GM21423 (cell line): ENCODE data around the gene ZRANB3.

ENCODE experiments used
- ATAC-seq: cut with Tn5 transposase; IDR thresholded peaks from one replicate; pipeline ENCODE4 v1.9.1; 2021; ENCODE audit warnings: mild to moderate bottlenecking, moderate library complexity; ENCODE audit not compliant: unreplicated experiment

The ZRANB3 gene

DNA sequence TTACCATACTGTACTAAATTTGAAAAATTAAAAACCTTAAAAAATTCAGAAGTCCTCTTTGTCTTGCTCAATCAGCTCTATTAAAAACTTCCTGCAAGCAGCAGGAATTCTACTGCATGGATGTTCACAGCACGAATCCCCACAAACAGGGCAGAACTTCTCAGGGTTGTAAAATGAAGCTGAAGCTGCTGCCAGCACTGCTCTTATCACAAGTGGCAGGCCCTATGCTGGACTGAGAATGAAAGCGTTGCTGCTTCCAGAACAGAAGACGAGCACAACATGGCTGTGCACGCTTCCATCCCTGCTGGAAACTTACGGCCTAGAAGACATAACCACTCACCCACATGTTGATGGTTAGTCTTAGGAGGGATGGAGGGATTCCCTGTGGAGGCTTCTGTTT is 345.0 kb downstream of the ZRANB3 start:
- no peak for ATAC-seq

DNA sequence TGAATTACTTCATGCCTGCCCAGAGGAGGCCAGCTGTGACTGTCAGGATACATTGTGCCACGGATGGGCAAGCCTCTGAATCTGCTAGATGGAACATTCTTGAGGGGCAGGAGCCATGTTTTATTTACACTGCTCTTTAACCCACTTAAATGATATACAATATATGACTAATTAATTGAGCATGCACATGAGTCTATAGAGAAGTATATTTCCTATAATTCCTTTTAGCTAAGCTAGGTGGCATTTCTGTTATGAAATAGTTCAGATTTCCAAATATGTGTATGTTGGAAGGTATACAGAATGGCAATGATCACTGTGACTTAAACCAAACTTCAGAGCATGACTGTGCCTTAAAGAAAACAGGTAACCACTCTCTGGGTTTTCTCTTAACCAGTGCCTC is 347.2 kb downstream of the ZRANB3 start:
- no peak for ATAC-seq

GRCh38 chr2:135182601-135183000 is 348.4 kb downstream of the ZRANB3 start:
- no peak for ATAC-seq

- no peak for ATAC-seq
These were observed 348.8 kb downstream of the ZRANB3 start for GRCh38 chr2:135182190-135182589.

DNA sequence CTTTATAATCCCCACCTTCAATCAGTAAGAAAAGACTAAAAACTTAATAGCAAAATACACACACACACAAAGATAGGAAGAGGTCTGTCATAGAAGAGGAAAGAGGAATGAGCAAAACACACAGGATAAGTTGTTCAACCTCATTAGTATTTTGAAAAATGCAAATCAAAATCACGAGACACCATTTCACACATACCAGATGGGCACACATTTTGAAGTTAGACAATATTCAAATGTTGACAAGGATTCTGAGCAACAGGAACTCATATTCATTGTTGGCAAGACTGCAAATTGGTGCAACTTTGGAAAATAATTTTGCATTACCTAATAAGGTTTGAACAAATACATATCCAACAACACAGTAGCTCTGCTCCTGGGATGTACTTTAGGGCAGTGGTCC is 351.3 kb downstream of the ZRANB3 start:
- no peak for ATAC-seq

GRCh38 chr2:135175177-135175576 is 355.8 kb downstream of the ZRANB3 start:
- ATAC-seq, result no peak

DNA sequence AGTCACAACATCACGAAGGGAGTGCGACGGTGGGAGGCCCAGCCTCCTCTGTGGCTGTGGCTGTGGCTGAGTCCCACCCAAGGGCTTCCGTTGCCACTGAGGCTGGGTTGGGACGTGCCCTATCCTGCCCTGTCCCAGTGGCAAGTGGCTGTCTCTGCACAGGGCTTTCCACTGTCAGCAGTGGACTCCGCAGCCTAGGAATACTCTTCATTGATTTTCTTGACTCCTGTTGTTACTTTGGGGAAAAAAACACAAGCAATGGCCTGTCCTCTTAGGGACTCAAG is 356.3 kb downstream of the ZRANB3 start:
- no peak for ATAC-seq

DNA sequence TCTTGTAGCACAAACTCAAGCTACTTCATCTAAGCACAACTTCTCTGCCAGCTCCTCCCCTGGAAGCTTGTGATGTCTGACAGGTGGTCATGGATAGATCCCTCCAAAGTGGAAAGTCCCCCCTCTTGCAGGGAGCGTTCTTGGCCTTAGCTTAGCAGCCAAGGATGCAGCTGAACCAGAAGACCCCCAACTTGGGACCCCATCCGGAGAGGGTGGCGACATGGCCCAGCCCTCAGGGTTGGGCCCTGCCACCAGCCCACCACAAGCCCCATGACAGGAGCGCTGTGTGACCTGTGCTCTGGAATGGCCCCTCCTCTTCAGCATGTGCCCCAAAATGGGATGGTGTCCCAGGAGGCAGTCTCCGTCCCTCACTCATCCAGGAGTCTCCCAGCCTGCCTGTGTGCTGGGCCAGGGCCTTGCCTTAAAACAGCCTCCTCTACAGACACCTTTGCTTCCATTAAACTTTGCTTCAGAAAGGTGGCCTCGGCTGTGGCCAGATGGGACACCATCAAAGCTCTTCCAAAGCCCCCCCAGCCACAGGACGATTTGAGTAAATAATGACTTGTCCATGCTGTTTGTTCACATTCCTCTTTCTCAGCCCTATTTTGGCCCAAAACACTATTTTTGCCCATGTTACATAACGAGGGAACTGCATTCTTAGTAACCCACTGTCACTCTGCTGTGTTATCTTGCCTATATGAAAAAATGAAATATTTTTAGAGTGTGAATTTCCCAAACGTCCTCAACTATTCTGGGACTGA is 356.8 kb downstream of the ZRANB3 start:
- no peak for ATAC-seq

DNA sequence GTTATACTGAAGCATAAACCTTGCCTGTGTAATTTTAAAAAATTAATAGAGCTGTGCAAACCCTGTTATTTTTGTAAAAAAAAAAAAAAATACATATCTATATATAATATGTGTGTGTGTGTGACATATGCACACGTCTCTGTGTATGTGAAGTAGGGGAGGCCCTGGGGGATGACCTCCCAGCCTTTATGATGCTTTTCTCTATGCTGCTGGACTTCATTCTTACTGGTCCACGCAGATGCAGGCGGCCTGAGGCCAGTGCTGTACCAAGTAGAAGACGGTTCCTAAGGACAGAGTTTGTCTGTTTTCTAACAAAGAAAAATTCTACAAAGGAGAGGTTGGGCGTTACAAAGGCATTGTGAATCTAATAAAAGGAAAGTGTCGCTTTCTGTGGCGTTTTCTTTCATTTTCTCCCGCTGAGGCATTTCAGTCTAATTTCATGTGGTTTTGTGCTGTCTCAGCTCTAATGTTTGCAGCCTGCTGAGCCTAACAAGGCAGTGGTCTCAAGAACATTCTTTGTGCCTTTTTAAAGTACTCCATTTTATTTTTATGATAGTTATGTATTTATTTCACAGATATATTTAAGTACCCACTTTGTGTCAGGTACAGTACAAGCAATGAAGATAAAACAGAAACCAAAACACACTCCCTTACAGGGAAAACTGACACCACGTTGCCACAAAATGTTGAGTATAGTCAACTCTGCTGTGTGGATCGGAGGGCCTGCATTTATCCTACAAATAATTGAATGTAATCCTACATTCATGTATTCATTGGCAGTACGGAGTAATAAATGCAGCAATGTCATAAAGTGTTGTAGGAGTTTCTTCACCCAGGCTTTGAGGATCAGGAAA is 360.9 kb downstream of the ZRANB3 start:
- no peak for ATAC-seq

- ATAC-seq, result no peak
These were observed 362.7 kb downstream of the ZRANB3 start for GRCh38 chr2:135168204-135168856.

DNA sequence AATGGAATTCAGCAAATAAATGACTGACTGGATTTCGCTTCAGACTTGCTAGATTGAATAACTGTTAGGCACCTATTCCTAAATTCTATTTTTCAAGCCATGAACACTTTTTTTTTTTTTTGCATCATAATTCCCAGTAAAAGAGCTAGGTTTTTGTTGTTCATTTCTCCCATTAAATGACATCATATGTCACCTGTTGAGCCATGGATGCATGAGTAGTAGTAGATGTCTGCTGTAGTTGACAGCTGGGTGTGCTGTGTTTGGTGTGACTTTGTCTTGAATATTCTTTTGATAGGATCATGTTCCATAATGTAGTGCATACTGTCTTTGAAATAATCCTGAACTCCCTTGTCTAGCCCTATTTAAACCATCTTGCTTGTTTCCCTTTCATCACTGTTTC is 363.7 kb downstream of the ZRANB3 start:
- ATAC-seq, result no peak

DNA sequence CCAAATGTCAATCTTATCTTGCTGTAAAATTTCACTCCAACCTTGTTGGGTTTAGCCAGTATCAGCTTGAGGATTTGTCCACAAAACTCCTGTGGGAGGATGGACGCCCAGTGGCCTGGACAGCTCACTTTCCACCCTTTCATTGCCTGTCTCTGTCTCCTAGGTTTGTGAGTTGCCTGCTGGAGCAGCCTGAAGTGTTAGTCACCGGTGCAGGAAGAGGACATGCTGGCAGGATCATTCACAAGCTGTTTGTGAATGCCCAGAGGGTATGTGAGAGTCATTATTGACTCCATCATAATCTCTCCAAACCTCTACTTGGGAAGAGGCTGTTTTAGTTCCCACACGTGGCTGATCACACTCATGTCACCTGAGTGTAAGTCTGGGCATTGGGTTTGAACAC is 366.6 kb downstream of the ZRANB3 start:
- ATAC-seq, result no peak

- no peak for ATAC-seq
These were observed 367.1 kb downstream of the ZRANB3 start for GRCh38 chr2:135163901-135164300.

DNA sequence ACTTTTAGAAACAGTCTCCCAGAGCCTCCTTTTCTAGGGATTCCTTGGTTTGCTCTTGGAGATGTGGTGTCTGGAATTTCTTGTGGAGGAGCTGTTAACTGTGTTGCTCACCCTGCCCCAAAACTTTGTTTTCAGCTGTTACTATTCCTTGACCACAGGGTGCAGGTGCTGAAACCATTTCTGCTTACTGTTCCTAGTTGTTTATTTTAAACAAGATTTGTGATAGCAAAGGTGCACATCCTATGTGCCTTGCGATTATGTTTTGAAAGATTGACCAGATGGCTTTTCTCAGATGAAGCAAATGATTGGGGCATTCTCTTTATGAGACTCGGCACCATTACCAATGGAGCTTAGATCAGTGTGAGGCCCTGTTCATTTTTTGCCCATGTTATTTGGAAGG is 367.7 kb downstream of the ZRANB3 start:
- no peak for ATAC-seq

GRCh38 chr2:135162786-135163185 is 368.2 kb downstream of the ZRANB3 start:
- ATAC-seq, result no peak

- no peak for ATAC-seq
These were observed 368.6 kb downstream of the ZRANB3 start for GRCh38 chr2:135162377-135162776.

GRCh38 chr2:135159191-135159590 is 371.8 kb downstream of the ZRANB3 start:
- ATAC-seq, result no peak

- no peak for ATAC-seq
These were observed 373.2 kb downstream of the ZRANB3 start for GRCh38 chr2:135157856-135158255.

DNA sequence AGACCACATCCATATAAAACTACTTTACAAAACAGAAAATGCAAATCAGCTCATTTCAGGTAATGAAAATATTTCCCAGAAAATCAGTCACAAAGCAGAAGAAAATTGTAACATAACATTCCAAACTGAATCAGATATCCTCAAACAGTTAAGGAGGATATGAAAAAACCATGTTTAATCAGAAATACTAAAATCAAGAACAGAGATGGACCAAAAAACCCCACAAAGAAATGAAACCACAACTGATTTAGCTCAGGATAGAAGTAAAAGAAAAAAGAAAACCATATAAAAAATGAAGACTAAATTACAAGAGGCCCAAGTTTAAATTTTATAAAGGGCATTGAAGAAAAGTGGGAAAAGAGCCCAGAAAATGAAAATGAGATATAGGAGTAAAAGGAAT is 376.1 kb downstream of the ZRANB3 start:
- no peak for ATAC-seq

DNA sequence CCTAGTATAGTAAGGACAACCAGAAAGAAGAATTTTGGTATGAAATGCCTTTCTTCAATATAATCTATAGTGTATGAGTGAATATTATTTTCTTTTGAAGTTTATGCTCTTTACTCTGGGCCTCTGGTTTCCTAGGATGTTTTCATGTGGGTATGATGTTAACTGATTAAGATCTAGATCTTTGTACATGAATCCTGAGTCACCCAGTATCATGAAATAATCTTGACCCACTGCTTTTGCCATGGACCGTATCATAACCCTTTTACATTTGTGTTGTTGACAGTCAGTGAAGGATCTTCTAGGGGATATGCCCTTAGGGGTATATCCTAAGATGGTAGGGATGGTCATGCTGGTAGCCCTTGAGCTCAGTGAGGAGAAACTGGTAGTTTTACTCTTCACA is 378.7 kb downstream of the ZRANB3 start:
- ATAC-seq, result no peak

- no peak for ATAC-seq
These were observed 379.4 kb downstream of the ZRANB3 start for GRCh38 chr2:135151615-135152014.

DNA sequence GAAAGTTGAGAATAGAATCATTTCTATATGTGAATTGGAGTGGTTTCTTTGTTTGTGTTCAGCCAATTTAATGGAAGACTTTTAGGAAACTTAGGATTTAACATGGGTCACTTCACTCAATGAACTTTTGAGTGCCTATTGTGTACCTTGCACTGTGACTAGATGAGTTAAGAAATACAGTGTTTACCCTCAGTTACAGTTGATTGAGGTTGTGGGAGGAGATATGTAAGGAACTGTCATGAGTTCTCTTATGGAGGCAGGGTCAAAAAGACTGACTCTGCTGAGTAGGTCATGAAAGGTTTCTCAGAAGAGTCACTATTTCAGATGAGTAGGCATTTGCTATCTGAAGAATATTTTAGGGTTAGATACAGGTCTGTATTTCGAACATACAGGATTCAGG is 380.3 kb downstream of the ZRANB3 start:
- no peak for ATAC-seq
